Right lobe of liver (tissue), 4 donors: ENCODE results near the gene IQGAP3.

Experiments used
- POLR2A ChIP-seq: fragments of 450-650 bp; IDR thresholded peaks from one replicate; pipeline ENCODE4 v1.6.1; 2017; ENCODE audit warnings: antibody characterized with exemption, mild to moderate bottlenecking
- TF ChIP-seq, protein P1 (sequence below), 4 donors: fragments of 200-600 bp in 3 of 4; fragments of 450-650 bp in 1 of 4; IDR thresholded peaks; one replicate each; pipeline versions ENCODE4 v1.5.1 to v1.8.0; 2016 to 2022; ENCODE audit warnings: antibody characterized with exemption in 4 of 4, mild to moderate bottlenecking in 2 of 4
- donor health status: DM: no; HTN: no; CAD: no.
- donor health status: DM: no; HTN: no; CAD: no.
- donor health status: DM: no; HTN: yes; CAD: no.

DNA sequence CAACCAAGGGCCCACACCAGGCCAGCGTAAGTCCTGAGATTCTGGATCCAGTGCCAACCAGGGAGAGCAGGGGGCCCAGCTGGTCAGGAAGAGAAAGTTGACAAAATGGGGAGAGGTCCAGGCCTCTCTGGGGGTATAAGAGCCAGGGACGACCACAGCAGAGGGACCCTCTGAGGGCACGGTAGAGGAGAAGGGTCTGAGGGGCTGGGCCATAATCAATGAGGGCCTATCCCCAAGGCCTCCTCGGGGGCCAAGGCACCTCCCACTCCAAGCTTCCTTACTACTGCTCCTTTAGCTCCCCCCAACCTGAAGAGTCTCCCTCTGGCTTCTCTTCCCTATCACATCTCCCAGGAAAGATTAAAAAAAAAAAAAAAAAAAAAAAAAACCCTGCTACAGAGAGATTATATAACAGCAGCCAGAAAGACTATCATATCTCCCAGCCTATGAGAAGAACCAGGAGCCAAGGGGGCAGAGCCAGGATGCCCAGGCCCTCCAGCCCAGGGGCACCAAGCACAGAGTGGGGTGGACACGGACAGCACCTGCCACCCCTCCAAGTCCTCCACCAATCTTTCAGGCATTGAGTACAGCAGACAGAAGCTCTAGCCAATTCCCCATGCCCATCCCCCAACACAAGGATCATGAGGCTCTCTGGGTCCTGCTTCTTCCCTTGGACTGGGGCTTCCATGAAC is 74.5 kb downstream of the IQGAP3 start:
- TF ChIP-seq, protein P1, sequence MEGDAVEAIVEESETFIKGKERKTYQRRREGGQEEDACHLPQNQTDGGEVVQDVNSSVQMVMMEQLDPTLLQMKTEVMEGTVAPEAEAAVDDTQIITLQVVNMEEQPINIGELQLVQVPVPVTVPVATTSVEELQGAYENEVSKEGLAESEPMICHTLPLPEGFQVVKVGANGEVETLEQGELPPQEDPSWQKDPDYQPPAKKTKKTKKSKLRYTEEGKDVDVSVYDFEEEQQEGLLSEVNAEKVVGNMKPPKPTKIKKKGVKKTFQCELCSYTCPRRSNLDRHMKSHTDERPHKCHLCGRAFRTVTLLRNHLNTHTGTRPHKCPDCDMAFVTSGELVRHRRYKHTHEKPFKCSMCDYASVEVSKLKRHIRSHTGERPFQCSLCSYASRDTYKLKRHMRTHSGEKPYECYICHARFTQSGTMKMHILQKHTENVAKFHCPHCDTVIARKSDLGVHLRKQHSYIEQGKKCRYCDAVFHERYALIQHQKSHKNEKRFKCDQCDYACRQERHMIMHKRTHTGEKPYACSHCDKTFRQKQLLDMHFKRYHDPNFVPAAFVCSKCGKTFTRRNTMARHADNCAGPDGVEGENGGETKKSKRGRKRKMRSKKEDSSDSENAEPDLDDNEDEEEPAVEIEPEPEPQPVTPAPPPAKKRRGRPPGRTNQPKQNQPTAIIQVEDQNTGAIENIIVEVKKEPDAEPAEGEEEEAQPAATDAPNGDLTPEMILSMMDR (IDR thresholded peaks at IDR 0.05): no peak
- no peak for TF ChIP-seq POLR2A
